Measurements from ENCODE around the gene GPC6. TPM values are rescaled to one million over a fixed set of nuclear protein-coding genes. Genes with fewer than 3 reads are reported as not detected.

Gene GPC6
- total RNA-seq, 3 donors from 2014 or later (not counting 1 experiment from before 2014, with no cell fraction given) = not detected

GRCh38 chr13:94352057-94352456 is 1125.5 kb downstream of the GPC6 start:
- Histone ChIP-seq H3K27me3 (ENCODE audit: control insufficient read depth, insufficient read depth, low read length) (no peaks in the 10 kb centered on the region), H3K9me3 (ENCODE audit: control insufficient read depth, insufficient read depth, low read length) (no peaks in the 10 kb centered on the region), H3K27ac (ENCODE audit: low read length) (no peak overlapping the region), H3K4me1 (ENCODE audit: control insufficient read depth, insufficient read depth, low read length) (peaks cover 6% of the 10 kb centered on the region), H3K4me3 (ENCODE audit: low read length) (no peak overlapping the region), H3K36me3 (ENCODE audit: control insufficient read depth, insufficient read depth, low read length) (no peaks in the 10 kb centered on the region)
- Mint-ChIP-seq H3K27me3 (ENCODE audit: low read depth in 2 of 2) (no peaks in the 10 kb centered on the region), H3K4me3 (no peak overlapping the region), H3K9me3 (no peaks in the 10 kb centered on the region), H3K27ac (peak overlapping the region; percentile 51 to 72), H3K4me1 (peaks cover 20 to 24% of the 10 kb centered on the region in 2 donors), H3K36me3 (no peaks in the 10 kb centered on the region)
- peak in 2 of 3 donors; percentile 30 to 39 for ATAC-seq
- no peak for DNase-seq
- no peak for TF ChIP-seq CTCF (IDR thresholded peaks at IDR 0.05)
- intact Hi-C loops (cut with micrococcal nuclease) = no loop called here
- 82% methylated on average over 2 of the region's 3 CpGs for WGBS (ENCODE audit: insufficient coverage)

- intact Hi-C loops (cut with micrococcal nuclease) = no loop called here
- DNase-seq = no peak
- peaks cover 6% of the 10 kb centered on the region for H3K4me1 ChIP-seq (ENCODE audit: control insufficient read depth, insufficient read depth, low read length)
- H3K9me3 ChIP-seq (ENCODE audit: control insufficient read depth, insufficient read depth, low read length) = no peaks in the 10 kb centered on the region
- Mint-ChIP-seq H3K4me1 (peaks cover 20 to 24% of the 10 kb centered on the region in 2 donors), H3K36me3 (no peaks in the 10 kb centered on the region), H3K27me3 (ENCODE audit: low read depth in 2 of 2) (no peaks in the 10 kb centered on the region), H3K9me3 (no peaks in the 10 kb centered on the region), H3K27ac (no peak overlapping the region), H3K4me3 (no peak overlapping the region)
- WGBS (ENCODE audit: insufficient coverage) = 98% methylated on average over 5 of the region's 8 CpGs
- ATAC-seq = no peak
- TF ChIP-seq CTCF (IDR thresholded peaks at IDR 0.05) = no peak
- no peaks in the 10 kb centered on the region for H3K36me3 ChIP-seq (ENCODE audit: control insufficient read depth, insufficient read depth, low read length)
- no peak overlapping the region for H3K4me3 ChIP-seq (ENCODE audit: low read length)
- H3K27me3 ChIP-seq (ENCODE audit: control insufficient read depth, insufficient read depth, low read length) = no peaks in the 10 kb centered on the region
- no peak overlapping the region for H3K27ac ChIP-seq (ENCODE audit: low read length)
These were observed 1126.6 kb downstream of the GPC6 start for GRCh38 chr13:94353167-94353710.

- no peak overlapping the region for H3K4me3 ChIP-seq (ENCODE audit: low read length)
- H3K27ac Mint-ChIP-seq = no peak overlapping the region
- intact Hi-C loops (cut with micrococcal nuclease) = no loop called here
- H3K9me3 Mint-ChIP-seq = no peaks in the 10 kb centered on the region
- H3K27ac ChIP-seq (ENCODE audit: low read length) = no peak overlapping the region
- no peaks in the 10 kb centered on the region for H3K4me1 ChIP-seq (ENCODE audit: control insufficient read depth, insufficient read depth, low read length)
- DNase-seq (no peak), ATAC-seq (no peak)
- no peaks in the 10 kb centered on the region for H3K36me3 Mint-ChIP-seq
- no peaks in the 10 kb centered on the region for H3K36me3 ChIP-seq (ENCODE audit: control insufficient read depth, insufficient read depth, low read length)
- TF ChIP-seq CTCF (IDR thresholded peaks at IDR 0.05) = no peak
- H3K4me3 Mint-ChIP-seq = no peak overlapping the region
- H3K4me1 Mint-ChIP-seq = peaks cover 6 to 7% of the 10 kb centered on the region in 2 donors
- no peaks in the 10 kb centered on the region for H3K27me3 ChIP-seq (ENCODE audit: control insufficient read depth, insufficient read depth, low read length)
- no peaks in the 10 kb centered on the region for H3K9me3 ChIP-seq (ENCODE audit: control insufficient read depth, insufficient read depth, low read length)
- H3K27me3 Mint-ChIP-seq (ENCODE audit: low read depth in 2 of 2) = no peaks in the 10 kb centered on the region
These were observed 1133.3 kb downstream of the GPC6 start for GRCh38 chr13:94359875-94360274.

GRCh38 chr13:94362411-94362909 is 1135.9 kb downstream of the GPC6 start:
- Histone ChIP-seq H3K4me3 (ENCODE audit: low read length) (no peak overlapping the region), H3K27ac (ENCODE audit: low read length) (no peak overlapping the region), H3K4me1 (ENCODE audit: control insufficient read depth, insufficient read depth, low read length) (no peaks in the 10 kb centered on the region), H3K9me3 (ENCODE audit: control insufficient read depth, insufficient read depth, low read length) (no peaks in the 10 kb centered on the region), H3K27me3 (ENCODE audit: control insufficient read depth, insufficient read depth, low read length) (no peaks in the 10 kb centered on the region), H3K36me3 (ENCODE audit: control insufficient read depth, insufficient read depth, low read length) (no peaks in the 10 kb centered on the region)
- TF ChIP-seq CTCF (IDR thresholded peaks at IDR 0.05) = peak; percentile 93
- Mint-ChIP-seq H3K4me1 (peaks cover 6 to 7% of the 10 kb centered on the region in 2 donors), H3K9me3 (no peaks in the 10 kb centered on the region), H3K36me3 (no peaks in the 10 kb centered on the region), H3K27me3 (ENCODE audit: low read depth in 2 of 2) (peaks cover 5 to 7% of the 10 kb centered on the region in 2 donors), H3K4me3 (no peak overlapping the region), H3K27ac (no peak overlapping the region)
- WGBS (ENCODE audit: insufficient coverage) = 3% methylated on average over 4 of the region's 4 CpGs
- DNase-seq (peak; percentile 26 to 88), ATAC-seq (peak; percentile 88 to 99 (median 98))
- intact Hi-C loops (cut with micrococcal nuclease) = no loop called here

All from natural killer cell (primary cell).